ENCODE measurements around the gene P3R3URF.

The P3R3URF gene

DNA sequence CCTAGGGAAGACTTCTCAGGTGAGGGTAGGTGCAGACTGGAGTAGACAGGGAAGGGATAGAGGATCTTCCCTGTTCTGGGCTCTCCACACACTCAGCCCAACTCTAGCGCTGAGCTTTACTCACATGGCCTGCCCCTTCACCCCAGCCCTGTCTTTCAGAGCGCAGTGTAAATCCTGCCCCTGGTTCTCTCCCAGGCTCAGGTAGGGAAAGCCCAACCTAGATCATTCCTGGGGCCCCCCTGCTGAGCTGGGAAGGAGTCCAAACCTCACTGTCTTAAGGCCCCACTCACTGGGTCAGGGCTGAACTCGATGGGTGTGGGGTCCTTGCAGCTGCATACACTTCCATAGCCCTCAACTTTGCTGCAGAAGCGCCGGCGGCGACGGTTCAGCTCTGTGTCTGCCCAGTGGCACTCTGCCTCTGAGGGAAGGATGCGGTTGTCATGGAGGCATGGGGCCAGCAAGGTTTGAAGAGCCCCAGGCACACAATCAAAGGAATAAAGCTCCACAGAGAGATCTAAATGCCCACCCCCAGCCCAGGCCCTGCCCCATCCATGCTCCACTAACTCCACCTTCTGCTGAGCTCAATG lies 17.8 kb upstream of the P3R3URF start:
- no peak for DNase-seq (ENCODE audit: low spot score)

DNA sequence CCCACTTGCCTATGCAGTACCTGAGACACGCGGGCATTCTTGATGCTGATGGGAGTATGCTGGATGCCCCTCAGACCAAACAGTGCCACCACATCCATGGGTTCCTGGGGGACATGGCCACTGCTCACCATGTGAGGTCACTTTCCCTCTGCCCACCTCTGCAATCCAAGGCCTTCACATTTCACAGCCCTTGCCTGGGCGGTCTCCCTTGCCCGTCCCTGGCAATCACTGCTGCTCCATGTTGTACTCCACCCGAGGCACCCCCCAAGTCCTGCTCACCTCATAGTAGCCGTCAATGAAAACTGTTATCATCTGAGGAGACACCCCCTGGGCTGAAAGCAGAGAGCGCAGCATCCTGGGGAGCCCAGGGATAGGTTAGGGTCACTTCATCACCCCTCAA lies 17.0 kb upstream of the P3R3URF start:
- no peak for DNase-seq (ENCODE audit: low spot score)

DNA sequence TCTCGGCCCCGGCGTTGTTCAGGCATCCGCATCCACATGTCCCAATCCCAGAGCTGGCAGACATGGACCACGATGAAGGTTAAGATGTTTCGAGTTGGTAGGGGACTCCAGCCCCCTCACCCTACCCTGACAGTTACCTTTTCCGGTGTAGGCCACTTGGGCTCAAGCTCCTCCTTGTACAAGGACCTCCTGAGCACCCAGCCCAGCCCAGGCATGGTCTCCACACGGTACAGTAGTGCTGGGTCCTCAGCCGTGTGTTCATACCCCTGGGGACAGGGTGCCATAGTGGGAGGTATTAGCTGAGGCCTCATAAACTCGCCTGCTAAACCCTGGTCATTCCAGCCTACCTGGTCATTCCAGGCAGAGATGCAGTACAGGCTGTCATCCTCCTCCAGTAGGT lies 15.9 kb upstream of the P3R3URF start:
- no peak for DNase-seq (ENCODE audit: low spot score)

DNA sequence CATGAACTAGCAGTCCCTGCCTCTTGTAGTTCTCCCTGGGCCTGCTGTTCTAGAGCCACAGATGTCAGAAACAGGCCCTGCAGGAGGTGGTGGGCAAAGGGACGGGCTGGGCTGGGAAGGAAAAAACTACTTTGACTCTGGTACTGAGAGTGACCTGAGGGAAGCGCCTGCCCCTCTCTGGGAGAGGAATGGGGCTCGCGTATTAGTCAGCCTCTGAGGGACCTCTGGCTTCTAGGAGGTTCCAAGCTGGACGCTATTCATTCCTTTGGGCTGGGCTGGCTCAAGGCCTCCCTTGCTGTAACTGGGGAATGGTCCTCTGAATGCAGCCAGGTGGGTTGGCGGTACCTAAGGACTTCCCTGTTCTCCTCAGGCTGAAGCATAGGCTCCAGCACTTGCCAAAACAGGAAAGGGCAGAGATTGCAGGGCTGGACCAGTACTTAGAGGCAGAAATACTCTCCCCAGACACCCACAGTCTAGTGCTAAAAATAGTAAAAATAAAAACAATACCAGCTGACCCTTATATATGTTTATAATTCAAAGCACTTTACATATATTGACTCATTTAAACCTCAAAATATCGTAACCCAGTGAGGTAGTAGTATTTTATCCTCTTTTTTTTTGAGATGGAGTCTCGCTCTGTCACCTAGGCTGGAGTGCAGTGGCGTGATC lies 14.9 kb upstream of the P3R3URF start:
- no peak for DNase-seq (ENCODE audit: low spot score)

DNA sequence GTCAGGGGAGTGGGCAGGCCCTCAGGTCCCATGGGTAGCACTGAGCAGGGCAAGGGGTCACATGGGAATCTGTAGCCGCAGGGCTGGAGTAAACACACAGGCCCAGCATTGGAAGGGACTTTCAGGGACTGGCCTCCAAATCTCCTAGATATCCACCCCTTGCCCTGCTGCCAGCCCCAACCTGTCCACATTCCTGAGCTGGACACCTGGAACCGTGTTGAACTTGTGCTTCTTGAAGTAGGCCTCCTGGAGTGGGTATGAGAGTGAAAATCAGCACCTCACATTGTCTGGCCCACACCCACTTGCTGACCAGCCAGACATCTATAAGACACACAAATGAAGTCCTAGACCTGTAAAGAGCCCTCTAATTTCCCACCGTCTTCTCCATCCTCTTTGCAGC lies 14.3 kb upstream of the P3R3URF start:
- no peak for DNase-seq (ENCODE audit: low spot score)

DNA sequence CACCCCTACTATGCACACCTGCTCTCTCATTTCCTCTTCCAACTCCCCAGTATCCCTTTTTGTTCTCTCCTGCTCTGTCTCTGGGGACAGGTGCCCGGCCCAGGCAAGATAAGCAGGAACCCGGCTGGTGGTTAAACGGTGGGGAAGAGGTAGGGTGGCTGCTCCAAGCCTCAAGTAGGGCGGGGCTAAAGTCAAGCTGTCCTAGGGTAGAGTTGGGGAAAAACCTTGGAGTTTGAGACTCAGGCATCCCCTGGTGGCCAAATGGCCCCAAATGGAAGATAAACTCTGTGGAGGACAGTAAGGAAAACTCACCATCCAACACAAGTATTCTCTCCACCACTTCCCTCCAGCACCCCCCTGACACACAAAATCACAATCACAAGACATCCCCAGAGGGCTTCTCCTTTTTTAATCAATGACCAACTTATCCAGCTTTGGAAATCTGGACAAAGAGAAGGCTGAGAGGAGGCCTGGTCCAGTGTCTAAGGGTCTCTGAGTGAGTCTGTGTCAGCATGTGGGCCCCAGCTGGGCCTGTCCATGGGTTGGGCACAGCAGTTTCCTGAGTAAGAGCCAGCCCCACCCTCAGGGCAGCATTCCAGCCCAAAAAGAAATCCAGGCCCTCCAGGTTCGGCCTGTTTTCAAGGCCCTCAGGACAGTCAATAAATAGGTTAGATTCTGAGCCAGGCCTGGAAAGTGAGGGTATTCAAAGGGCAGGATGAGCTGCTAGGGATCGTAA lies 12.2 kb upstream of the P3R3URF start:
- DNase-seq (ENCODE audit: low spot score): no peak

DNA sequence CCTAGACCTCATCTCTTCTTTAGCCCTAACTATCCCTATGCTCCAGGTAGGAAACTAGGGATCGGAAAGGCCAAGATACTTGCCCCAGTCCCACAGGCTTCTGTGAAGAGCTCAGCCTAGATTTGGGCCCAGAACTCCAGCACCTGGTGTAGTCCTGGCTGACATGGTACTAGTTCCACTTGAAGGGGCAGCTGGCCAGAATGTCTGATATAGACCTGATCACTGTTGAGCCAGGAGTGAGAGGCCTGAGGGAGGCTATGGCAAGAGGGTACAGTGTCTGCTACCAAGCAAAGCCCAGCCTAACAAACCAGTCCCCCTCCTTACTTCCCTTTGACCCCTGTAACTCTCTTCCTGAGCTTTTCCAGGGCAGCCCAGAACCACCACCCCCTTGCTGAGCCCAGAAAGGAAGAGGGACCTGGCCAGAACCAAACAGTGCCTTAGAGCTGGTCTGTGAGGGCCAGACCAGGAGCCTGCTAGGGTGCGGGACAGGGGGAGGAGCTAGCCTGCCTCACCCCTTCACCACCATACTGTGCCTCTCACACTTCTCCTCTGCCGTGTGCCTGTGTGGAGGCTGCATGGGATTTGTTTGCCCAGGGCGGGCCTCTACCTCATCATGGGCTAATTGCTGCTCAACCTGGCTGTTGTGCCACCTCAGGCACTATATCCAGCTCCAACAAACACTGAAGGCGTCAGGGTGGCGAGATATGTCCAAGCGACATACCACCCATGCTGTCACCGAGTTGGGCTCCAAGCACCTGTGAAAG lies 11.0 kb upstream of the P3R3URF start:
- no peak for DNase-seq (ENCODE audit: low spot score)

DNA sequence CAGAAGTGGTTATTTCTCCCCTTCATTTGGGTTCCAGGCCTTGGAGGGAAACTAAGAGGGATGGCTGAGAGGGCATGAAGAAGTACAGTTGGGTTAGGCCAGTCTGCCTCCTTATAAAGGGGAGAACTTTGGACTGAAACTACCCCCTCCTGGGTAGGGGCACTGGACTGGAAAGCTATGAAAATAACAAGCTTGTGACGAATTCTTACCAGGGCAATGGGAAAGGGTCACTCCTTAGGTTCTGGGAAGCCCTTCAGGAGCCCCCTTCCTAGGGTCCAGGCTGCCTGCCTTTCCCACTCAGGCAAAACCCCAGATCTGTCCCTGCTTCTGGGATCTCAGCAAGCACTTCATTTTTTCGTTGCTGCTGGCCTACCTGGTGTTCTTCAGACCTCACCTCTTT lies 9.8 kb upstream of the P3R3URF start:
- no peak for DNase-seq (ENCODE audit: low spot score)

DNA sequence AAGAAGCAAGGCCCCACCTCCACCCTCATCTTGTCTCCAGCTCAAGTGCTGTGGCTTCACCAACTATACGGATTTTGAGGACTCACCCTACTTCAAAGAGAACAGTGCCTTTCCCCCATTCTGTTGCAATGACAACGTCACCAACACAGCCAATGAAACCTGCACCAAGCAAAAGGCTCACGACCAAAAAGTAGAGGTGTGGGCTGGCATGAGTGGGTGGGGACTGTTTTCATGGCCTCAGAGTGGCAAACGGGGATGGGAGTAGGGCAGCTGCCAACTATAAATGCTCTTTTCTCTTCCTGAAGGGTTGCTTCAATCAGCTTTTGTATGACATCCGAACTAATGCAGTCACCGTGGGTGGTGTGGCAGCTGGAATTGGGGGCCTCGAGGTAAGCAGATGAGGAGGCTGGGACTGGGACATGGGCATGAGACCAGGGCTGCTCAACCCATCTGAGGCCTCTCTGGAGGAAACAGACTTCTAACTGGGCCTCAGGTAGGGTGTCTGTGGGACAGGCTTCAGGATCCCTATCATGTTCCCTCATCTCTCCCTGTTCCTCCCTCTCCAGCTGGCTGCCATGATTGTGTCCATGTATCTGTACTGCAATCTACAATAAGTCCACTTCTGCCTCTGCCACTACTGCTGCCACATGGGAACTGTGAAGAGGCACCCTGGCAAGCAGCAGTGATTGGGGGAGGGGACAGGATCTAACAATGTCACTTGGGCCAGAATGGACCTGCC lies 8.8 kb upstream of the P3R3URF start:
- no peak for DNase-seq (ENCODE audit: low spot score)

DNA sequence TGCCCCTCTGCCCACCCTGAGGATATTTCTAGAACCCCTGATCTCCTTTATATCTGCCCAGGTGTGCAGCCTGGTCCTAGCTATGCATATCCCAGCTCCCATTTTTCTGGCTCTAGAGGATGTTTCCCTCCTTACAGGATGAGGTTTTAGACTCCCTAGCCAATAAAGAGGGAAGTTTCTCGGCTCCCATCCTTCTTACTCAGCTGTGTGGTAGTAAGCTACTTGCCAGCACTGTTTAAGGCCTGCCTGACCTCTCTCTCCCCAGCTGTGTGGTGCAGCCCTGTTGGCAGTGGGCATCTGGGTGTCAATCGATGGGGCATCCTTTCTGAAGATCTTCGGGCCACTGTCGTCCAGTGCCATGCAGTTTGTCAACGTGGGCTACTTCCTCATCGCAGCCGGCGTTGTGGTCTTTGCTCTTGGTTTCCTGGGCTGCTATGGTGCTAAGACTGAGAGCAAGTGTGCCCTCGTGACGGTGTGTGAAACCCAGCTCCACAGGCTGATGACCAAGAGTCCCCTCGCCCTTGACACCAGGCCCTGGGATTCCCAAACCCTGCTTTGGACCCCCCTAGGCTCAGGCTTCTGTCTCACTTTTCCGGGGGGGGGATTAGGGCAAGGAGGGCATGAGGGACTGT lies 7.8 kb upstream of the P3R3URF start:
- no peak for DNase-seq (ENCODE audit: low spot score)

DNA sequence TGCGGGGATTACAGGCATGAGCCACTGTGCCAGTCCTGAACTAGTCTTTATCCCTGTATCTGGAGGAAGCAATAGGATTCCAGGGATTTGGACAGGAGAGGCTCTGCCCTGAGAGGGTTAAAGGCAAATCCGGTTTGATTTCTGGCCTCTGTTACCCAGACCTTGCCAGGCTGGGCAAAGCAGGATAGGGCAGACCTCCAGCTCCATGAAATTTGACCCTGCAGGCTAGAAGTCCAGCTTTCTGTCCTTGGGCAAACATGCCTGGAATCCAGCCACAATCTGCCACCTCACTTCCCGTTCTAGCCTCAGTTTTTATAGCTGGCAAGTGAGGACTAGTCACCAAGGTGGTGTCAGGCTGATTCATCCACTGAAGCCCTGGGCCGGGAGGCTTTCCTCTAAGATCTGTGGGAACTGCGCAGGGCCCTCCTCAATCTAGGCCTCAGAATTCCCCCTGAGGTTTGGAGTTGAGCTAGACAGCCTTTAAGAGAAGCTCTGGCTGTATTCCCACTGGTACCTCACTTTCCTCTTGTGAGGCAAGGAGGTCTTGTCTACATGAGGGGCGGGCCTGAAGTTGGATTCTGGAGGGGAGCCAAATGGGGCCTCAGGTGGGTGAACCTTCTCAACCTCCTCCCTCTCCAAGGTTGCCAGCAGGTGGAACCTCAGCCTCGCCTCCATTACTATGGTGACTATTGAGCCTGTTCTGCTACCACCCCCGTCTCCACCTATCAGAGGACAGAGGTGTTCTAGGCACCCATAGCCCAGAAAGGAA lies 7.0 kb upstream of the P3R3URF start:
- peak; percentile 57 for DNase-seq (ENCODE audit: low spot score)

DNA sequence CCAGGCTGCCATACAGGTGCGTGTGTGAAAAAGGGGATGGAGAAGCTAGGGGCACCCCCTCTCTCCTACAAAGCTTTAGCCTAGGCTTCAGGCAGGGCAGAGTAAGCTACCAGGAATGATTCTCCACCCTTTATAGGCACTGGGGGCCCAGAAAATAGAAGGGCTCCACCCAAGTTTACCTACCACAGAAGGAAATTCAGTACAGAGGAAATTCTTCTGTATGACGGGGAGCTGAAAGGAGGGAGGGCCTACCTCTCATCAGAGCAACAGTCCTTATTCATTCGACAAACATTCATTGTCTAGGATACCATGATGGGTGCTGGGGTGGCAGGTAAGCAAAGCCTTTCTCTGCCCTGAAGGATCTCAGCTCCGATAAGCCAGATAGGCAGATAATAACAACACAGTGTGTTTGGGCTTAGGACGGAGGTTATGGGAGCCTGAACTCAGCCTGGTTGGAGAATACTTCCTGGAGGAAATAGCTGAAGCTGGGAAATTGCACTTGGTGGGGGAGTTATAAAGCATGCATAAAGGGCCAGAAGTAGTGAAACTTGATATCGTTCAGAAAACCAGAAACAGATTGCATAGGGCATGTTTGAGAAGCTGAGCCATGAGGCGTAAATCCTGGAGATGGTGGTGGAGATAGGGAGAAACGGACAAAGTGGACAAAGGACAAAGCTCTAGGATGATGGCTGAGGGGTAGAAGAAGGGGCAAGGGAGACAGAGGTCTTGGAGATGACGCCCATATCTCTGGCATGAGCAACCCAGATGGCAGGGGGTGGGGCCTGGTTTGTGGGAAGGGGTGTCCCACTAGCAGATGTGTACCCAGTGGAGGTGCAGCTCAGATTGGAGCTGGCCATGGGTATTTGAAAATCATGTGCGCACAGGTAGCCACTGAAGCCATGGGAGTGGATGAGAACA lies 5.3 kb upstream of the P3R3URF start:
- no peak for DNase-seq (ENCODE audit: low spot score)

DNA sequence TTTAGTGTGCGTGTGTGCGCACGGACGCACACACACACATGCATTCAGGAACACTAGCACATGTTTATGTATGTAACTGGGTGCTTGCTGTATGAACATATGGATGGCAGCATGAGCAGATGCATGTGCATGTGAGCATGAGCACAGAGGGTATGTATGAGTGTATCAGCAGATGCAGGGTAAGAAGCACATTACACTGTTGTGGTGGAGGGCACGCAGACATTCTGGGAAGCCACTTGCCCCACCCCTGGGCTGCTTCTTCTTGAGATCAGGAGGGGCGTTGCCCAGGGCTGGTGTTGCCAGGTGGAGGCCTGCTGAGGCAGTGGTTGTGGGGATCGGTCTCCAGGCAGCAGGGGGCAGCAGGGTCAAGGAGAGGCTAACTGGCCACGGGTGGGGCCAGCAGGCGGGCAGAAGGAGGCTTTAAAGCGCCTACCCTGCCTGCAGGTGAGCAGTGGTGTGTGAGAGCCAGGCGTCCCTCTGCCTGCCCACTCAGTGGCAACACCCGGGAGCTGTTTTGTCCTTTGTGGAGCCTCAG lies 3.9 kb upstream of the P3R3URF start:
- DNase-seq (ENCODE audit: low spot score): peak; percentile 27

DNA sequence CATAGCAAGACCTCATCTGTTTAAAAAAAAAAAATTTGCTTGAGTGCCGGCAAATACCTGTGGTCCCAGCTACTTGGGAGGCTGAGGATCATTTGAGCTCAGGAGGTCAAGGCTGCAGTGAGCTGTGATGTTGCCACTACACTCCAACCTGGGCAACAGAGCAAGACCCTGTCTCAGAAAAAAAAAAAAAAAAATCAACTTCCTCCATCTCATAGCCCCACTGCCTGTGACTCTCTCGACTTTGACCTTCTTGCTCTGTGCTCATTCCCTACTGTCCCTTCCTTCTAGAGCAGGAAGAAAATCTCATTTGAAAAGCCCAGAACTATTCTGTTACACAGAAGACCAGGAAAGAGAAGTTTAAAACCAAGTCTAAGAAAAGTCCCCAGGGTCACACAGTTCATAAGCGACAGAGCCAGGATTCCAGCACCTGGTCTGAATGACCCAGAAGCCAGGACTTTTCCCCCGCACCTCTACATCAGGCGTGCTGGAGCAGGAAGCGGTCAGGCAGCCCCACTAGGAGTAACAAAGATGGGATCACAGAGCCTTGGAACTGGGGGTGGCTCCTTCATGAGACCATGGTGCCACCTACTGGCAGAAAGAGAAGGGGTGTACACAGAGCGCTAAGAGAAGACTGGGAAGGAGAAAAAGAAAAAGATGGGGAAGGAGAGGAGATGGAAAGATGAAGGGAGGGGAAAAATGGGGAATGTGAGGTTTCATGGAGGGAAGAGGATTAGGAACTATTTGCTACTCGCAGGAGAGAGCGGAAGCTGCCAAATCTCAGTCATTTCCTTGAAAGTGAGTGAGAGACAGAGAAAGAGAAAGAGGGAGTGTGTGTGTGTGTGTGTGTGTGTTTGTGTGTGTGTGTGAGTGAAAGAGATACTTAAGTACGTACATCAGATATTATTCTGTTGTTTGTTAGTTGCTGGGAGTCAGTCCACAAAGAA lies 3.1 kb upstream of the P3R3URF start:
- peak; percentile 96 for DNase-seq (ENCODE audit: low spot score)

DNA sequence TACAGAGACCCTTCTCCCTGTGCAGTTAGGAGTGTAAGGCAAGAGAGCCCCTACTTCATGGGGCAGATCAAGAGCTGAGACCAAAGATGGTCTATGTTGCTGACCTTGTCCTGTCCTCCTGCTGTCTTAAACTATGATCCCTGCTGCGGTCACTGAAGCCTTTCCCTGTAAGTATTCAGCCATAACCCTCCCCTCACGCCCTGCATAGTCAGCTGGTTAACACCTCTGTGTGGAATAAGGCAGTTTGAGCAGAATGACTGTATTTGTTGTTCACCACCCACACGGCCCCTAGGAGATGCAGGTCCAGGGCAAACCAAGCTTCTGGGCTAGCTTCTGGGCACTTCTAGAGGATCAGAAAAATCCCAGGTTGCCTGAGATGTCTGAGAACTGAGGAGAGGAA lies 1.0 kb downstream of the P3R3URF start:
- DNase-seq (ENCODE audit: low spot score): no peak

DNA sequence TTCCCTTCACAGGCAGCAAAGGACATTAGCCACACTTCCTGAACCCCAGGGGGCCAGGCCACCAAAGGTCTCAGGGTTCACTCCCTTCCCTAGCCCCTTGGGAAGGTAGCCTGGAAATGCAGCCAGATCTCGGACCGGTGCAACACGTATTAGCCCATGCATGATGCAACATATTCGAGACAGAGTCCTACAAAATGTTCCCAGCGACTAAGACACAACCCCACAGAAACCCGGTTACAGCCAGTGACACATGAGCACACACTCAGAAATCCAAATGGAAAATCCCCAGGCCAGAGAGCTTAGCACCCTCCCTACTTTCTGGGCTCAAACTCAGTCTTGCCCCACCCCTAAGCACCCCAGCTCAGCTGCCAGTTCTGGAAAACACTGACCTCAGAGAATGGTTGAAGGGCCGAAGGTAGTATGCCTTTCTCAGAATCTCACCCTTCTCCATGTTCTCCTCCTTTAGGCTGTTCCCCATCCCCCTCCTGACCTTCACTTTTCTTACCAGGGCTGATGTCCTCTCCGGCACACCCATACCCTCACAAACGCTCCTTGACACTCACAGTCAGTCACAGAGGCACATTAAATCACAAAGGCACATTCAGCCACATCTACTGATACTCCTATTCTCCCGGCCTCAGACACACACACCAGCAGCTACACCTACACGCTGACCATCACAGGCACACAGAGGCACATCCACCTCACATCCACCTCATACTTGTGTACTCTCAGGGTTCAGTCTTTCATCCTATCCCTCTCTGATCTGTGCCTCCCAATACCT lies 1.6 kb downstream of the P3R3URF start, which contains the start of gene TSPAN1:
Gene TSPAN1, plus strand, starts transcription at position 640 of the 784 bp plus-strand sequence. CDS start 6,021 bp downstream, outside the sequence.
- DNase-seq (ENCODE audit: low spot score): peak; percentile 98

DNA sequence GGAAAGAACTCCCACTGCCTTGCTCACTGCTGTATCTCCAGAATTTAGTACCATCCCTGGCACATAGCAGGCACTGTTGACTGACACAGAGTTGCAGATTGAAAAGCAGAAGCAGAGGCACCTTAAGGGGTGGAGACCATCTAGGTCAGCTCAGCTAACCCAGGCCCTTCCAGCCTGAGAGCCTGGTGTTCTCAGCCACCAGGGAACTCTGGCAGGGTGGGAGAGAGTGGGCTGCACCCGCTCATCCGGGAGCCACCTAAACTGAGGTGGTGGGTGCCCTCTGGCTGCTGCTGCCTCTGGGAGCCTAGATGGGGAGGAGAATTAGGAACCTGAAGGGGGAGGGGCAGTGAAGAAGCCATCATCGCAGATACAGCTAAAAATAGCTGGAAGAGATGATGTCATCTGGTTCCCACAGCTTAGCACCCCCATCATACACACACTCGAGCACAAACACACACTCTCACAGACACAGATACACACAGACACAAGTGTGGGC lies 2.9 kb downstream of the P3R3URF start:
- DNase-seq (ENCODE audit: low spot score): peak; percentile 95
